Measurements from ENCODE around the gene CTU2. TPM values are rescaled to one million over a fixed set of nuclear protein-coding genes. Genes with fewer than 3 reads are reported as not detected.

The CTU2 gene
- total RNA-seq, 2 experiments from 2014 or later: 37.1 to 37.8 TPM

- Mint-ChIP-seq H3K36me3 (ENCODE audit: low read depth) (no peaks in the 10 kb centered on the region), H3K4me3 (no peak overlapping the region), H3K9me3 (no peaks in the 10 kb centered on the region), H3K4me1 (ENCODE audit: low read depth) (peaks cover 11% of the 10 kb centered on the region), H3K27me3 (no peaks in the 10 kb centered on the region), H3K27ac (no peak overlapping the region)
- DNase-seq: no peak
- CTCF ChIA-PET: interaction anchor here (1.1 kb wide), 1 partner anchor 33 kb away, joined by 3 read pairs; no protein-coding TSS in a partner anchor
- POLR2A ChIA-PET: no interaction called here
- TF ChIP-seq CTCF (IDR thresholded peaks at IDR 0.05): no peak
- intact Hi-C loops (cut with micrococcal nuclease): loop anchor here (5.0 kb wide), 1 partner anchor 42 kb away; no protein-coding TSS in a partner anchor
- no peak for ATAC-seq
These were observed 33.8 kb downstream of the CTU2 start for GRCh38 chr16:88739977-88740726.

- DNase-seq (no peak), ATAC-seq (no peak)
- no peak for TF ChIP-seq CTCF (IDR thresholded peaks at IDR 0.05)
- H3K27me3 Mint-ChIP-seq: no peaks in the 10 kb centered on the region
- no peak overlapping the region for H3K27ac Mint-ChIP-seq
- H3K4me3 Mint-ChIP-seq: no peak overlapping the region
- CTCF ChIA-PET: interaction anchor here (1.1 kb wide), 1 partner anchor 32 kb away, joined by 3 read pairs; no protein-coding TSS in a partner anchor
- H3K4me1 Mint-ChIP-seq (ENCODE audit: low read depth): peaks cover 15% of the 10 kb centered on the region
- intact Hi-C loops (cut with micrococcal nuclease): loop anchor here (5.0 kb wide), 1 partner anchor 42 kb away; no protein-coding TSS in a partner anchor
- H3K36me3 Mint-ChIP-seq (ENCODE audit: low read depth): no peaks in the 10 kb centered on the region
- POLR2A ChIA-PET: no interaction called here
- no peaks in the 10 kb centered on the region for H3K9me3 Mint-ChIP-seq
These were observed 34.4 kb downstream of the CTU2 start for GRCh38 chr16:88740727-88741055.

GRCh38 chr16:88741368-88741767 lies 35.1 kb downstream of the CTU2 start:
- Mint-ChIP-seq H3K36me3 (ENCODE audit: low read depth) (no peaks in the 10 kb centered on the region), H3K27ac (no peak overlapping the region), H3K4me3 (no peak overlapping the region), H3K9me3 (no peaks in the 10 kb centered on the region), H3K4me1 (ENCODE audit: low read depth) (peaks cover 21% of the 10 kb centered on the region), H3K27me3 (no peaks in the 10 kb centered on the region)
- POLR2A ChIA-PET: no interaction called here
- intact Hi-C loops (cut with micrococcal nuclease): loop anchor here (5.0 kb wide), 1 partner anchor 41 kb away; no protein-coding TSS in a partner anchor
- DNase-seq (no peak), ATAC-seq (no peak)
- TF ChIP-seq CTCF (IDR thresholded peaks at IDR 0.05): no peak
- CTCF ChIA-PET: interaction anchor here (1.1 kb wide), 1 partner anchor 31 kb away, joined by 3 read pairs; no protein-coding TSS in a partner anchor

GRCh38 chr16:88742896-88743605 lies 36.7 kb downstream of the CTU2 start:
- ATAC-seq (no peak), DNase-seq (no peak)
- ChIA-PET CTCF (interaction anchor here (0.6 to 5.7 kb wide), 14 partner anchors 8 to 114 kb away, joined by 3 to 40 read pairs (median 4); partner anchors contain the start of genes GALNS, PIEZO1 and TRAPPC2L), POLR2A (interaction anchor here (0.5 to 1.1 kb wide), 4 partner anchors 28 to 115 kb away, joined by 3 to 4 read pairs (median 3); no protein-coding TSS in a partner anchor)
- H3K4me1 Mint-ChIP-seq (ENCODE audit: low read depth): peaks cover 24% of the 10 kb centered on the region
- no peaks in the 10 kb centered on the region for H3K36me3 Mint-ChIP-seq (ENCODE audit: low read depth)
- intact Hi-C loops (cut with micrococcal nuclease): loop anchor here (5.0 kb wide), 1 partner anchor 39 kb away; no protein-coding TSS in a partner anchor
- no peak for TF ChIP-seq CTCF (IDR thresholded peaks at IDR 0.05)
- no peak overlapping the region for H3K4me3 Mint-ChIP-seq
- no peaks in the 10 kb centered on the region for H3K9me3 Mint-ChIP-seq
- H3K27me3 Mint-ChIP-seq: no peaks in the 10 kb centered on the region
- H3K27ac Mint-ChIP-seq: no peak overlapping the region
